HepG2 (cell line): ENCODE results near the gene SMO. TPM values are rescaled to one million over a fixed set of nuclear protein-coding genes. Genes with fewer than 3 reads are reported as not detected.

Experiments used
- ATAC-seq: fragments of 200-7000 bp; cut with Tn5 transposase; 3 replicates; pipeline ENCODE4 v1.9.1; 2020; ENCODE audit warnings: mild to moderate bottlenecking, moderate library complexity
- BruUV-seq: library from RNA; stranded (reverse); fragments of 400-500 nt; replicated peaks from 2 replicates; lab custom pipeline; 2021; lab: Mats Ljungman, UMichigan
- CTCF ChIA-PET: fragments of 300-600 bp; formaldehyde crosslinking; extraction: SDS; loops from one replicate; lab custom pipeline; 2021; ENCODE audit warnings: low total read pairs, inconsistent platforms, low intra/inter-chr PET ratio; lab: Yijun Ruan, JAX
- POLR2A ChIA-PET: fragments of 350-600 bp; sonication (Branson Sonifier 250); formaldehyde crosslinking; loops from one replicate; lab custom pipeline; 2020; ENCODE audit warnings: antibody characterized with exemption, inconsistent platforms; lab: Yijun Ruan, JAX
- DNase-seq: peaks from one replicate; pipeline ENCODE4 v3.0.0-alpha.2; 2015; ENCODE audit warnings: low spot score
- FAIRE-seq: peaks from 3 replicates; lab custom pipeline; 2011; peaks lifted over from hg19 to GRCh38; lab: Jason Lieb, UNC
- H2AFZ ChIP-seq: one replicate; pipeline ENCODE4 v1.6.1; 2011; ENCODE audit warnings: low read length, inconsistent platforms
- H3K27ac ChIP-seq: fragments of 300-600 bp; 3 replicates; pipeline ENCODE4 v1.8.0; 2011; ENCODE audit warnings: mixed run types, mild to moderate bottlenecking, mixed read lengths, low read length, inconsistent platforms; ENCODE audit not compliant: insufficient read depth; ENCODE audit errors: extremely low read length
- H3K27me3 ChIP-seq, 2 experiments: fragments of 200-600 bp in 1 of 2; 2 replicates in 1 of 2; 3 replicates in 1 of 2; pipeline versions ENCODE4 v1.6.0 to v1.8.0; 2011; ENCODE audit warnings: low read length in 2 of 2, mild to moderate bottlenecking in 2 of 2, moderate library complexity in 2 of 2, inconsistent platforms in 1 of 2; ENCODE audit not compliant: insufficient read depth in 2 of 2, control insufficient read depth in 1 of 2
- H3K36me3 ChIP-seq, 2 experiments: fragments of 200-600 bp in 1 of 2; replicated peaks in 1 of 2; 2 replicates in 1 of 2; 3 replicates in 1 of 2; pipeline versions ENCODE4 v1.5.1 to v1.8.0; 2011; ENCODE audit warnings: low read length in 2 of 2, inconsistent platforms in 1 of 2; ENCODE audit not compliant: insufficient read depth in 2 of 2, control insufficient read depth in 1 of 2
- H3K4me1 ChIP-seq: 2 replicates; pipeline ENCODE4 v1.5.1; 2012; ENCODE audit warnings: low read length, inconsistent platforms; ENCODE audit not compliant: insufficient read depth
- H3K4me2 ChIP-seq: 2 replicates; pipeline ENCODE4 v1.6.0; 2011; ENCODE audit warnings: low read depth, low read length, inconsistent platforms
- H3K4me3 ChIP-seq, 3 experiments: fragments of 200-600 bp in 1 of 3; sonication (generic), shearing (Covaris generic) in 1 of 3; replicated peaks in 1 of 3; 2 replicates each; pipeline ENCODE4 v1.5.1; 2011 to 2016; ENCODE audit warnings: low read length in 3 of 3, inconsistent platforms in 2 of 3, low read depth in 2 of 3, mild to moderate bottlenecking in 2 of 3, control low read depth in 1 of 3, mixed read lengths in 1 of 3; ENCODE audit not compliant: insufficient read depth in 1 of 3
- H3K79me2 ChIP-seq: one replicate; pipeline ENCODE4 v1.6.1; 2011; ENCODE audit warnings: low read length, inconsistent platforms; ENCODE audit not compliant: insufficient read depth
- H3K9ac ChIP-seq: 2 replicates; pipeline ENCODE4 v1.6.0; 2011; ENCODE audit warnings: mild to moderate bottlenecking, low read depth, low read length, inconsistent platforms; ENCODE audit not compliant: insufficient read depth
- H3K9me3 ChIP-seq: 2 replicates; pipeline ENCODE4 v1.5.1; 2012; ENCODE audit warnings: mild to moderate bottlenecking, low read length
- H4K20me1 ChIP-seq: 2 replicates; pipeline ENCODE4 v1.6.0; 2011; ENCODE audit warnings: inconsistent platforms, mild to moderate bottlenecking, low read length, moderate library complexity; ENCODE audit not compliant: insufficient read depth
- AFF4 ChIP-seq: sonication (generic); formaldehyde crosslinking; IDR thresholded peaks from 2 replicates; pipeline ENCODE4 v1.4.0; 2020; ENCODE audit warnings: missing genetic modification reagents
- FIP1L1 ChIP-seq: fragments of 200-400 bp; formaldehyde crosslinking; IDR thresholded peaks from 2 replicates; pipeline ENCODE4 v1.6.1; 2018; ENCODE audit warnings: low read depth, mild to moderate bottlenecking, low read length, moderate library complexity, borderline replicate concordance; ENCODE audit not compliant: insufficient read depth
- FUBP1 ChIP-seq: sonication (generic); formaldehyde crosslinking; IDR thresholded peaks from 2 replicates; pipeline ENCODE4 v1.5.1; 2020; ENCODE audit warnings: missing genetic modification reagents, mild to moderate bottlenecking, borderline replicate concordance
- HNRNPH1 ChIP-seq: fragments of 200-400 bp; formaldehyde crosslinking; optimal IDR thresholded peaks from 2 replicates; pipeline ENCODE3; 2017; ENCODE audit warnings: mild to moderate bottlenecking, low read depth, low read length
- KDM4B ChIP-seq: sonication (generic); formaldehyde crosslinking; IDR thresholded peaks from 2 replicates; pipeline ENCODE4 v1.4.0; 2020; ENCODE audit warnings: missing genetic modification reagents
- MLX ChIP-seq: IDR thresholded peaks from 2 replicates; pipeline ENCODE4 v1.6.1; 2016
- MZF1 ChIP-seq: sonication (generic); formaldehyde crosslinking; IDR thresholded peaks from 2 replicates; pipeline ENCODE4 v1.8.1; 2023; ENCODE audit warnings: mild to moderate bottlenecking, missing genetic modification reagents, borderline replicate concordance
- NCOA2 ChIP-seq: sonication (generic); formaldehyde crosslinking; IDR thresholded peaks from 2 replicates; pipeline ENCODE4 v1.8.0; 2022; ENCODE audit warnings: inconsistent platforms
- RBM39 ChIP-seq: fragments of 200-400 bp; formaldehyde crosslinking; IDR thresholded peaks from one replicate; pipeline ENCODE4 v1.6.1; 2018; ENCODE audit warnings: antibody characterized with exemption, mild to moderate bottlenecking, low read depth, low read length; ENCODE audit not compliant: poor library complexity, severe bottlenecking
- SOX13 ChIP-seq, 3 experiments: fragments of 450-650 bp in 1 of 3; sonication (generic) in 1 of 3; formaldehyde crosslinking in 1 of 3; IDR thresholded peaks in 2 of 3; conservative IDR thresholded peaks in 1 of 3; 2 replicates each; pipeline versions ENCODE4 v1.5.0 to v1.6.1; 2016 to 2020; ENCODE audit warnings: antibody characterized with exemption in 1 of 3, mild to moderate bottlenecking in 1 of 3, missing compliant biosample characterization in 1 of 3, missing genetic modification reagents in 1 of 3, moderate library complexity in 1 of 3
- TAF1 ChIP-seq: sonication (generic); formaldehyde crosslinking; IDR thresholded peaks from 2 replicates; pipeline ENCODE4 v1.4.0; 2020; ENCODE audit warnings: missing genetic modification reagents
- ZBTB46 ChIP-seq: sonication (generic); formaldehyde crosslinking; IDR thresholded peaks from 2 replicates; pipeline ENCODE4 v1.4.0; 2020; ENCODE audit warnings: mild to moderate bottlenecking, missing genetic modification reagents, borderline replicate concordance
- ZNF563 ChIP-seq: sonication (generic); formaldehyde crosslinking; IDR thresholded peaks from 2 replicates; pipeline ENCODE4 v1.8.0; 2022; ENCODE audit warnings: mild to moderate bottlenecking, moderate library complexity, missing genetic modification reagents
- ZNF883 ChIP-seq: sonication (generic); formaldehyde crosslinking; IDR thresholded peaks from 2 replicates; pipeline ENCODE4 v1.5.1; 2020; ENCODE audit warnings: mild to moderate bottlenecking, missing genetic modification reagents; ENCODE audit errors: not compliant biosample characterization
- ZSCAN25 ChIP-seq: sonication (generic); formaldehyde crosslinking; IDR thresholded peaks from 2 replicates; pipeline ENCODE4 v1.8.0; 2022; ENCODE audit warnings: mild to moderate bottlenecking, missing genetic modification reagents
- WGBS: methylation state at CpG from one replicate; pipeline ENCODE4 v1.1.6; 2017; ENCODE audit warnings: low lambda C conversion rate; 5-methylcytosine and 5-hydroxymethylcytosine counted together
- in situ Hi-C: cut with HindIII; loops from 2 replicates; pipeline ENCODE4 v1.10.0; 2017; ENCODE audit warnings: low pct_unique_long_range_greater_than_20kb; ENCODE audit not compliant: extremely low pct_ligation_motif_present
- intact Hi-C: fragments of 100-400 bp; cut with micrococcal nuclease; formaldehyde crosslinking; loops from one replicate; pipeline ENCODE4 v1.10.0; 2022; ENCODE audit not compliant: unreplicated experiment
- polyA plus RNA-seq, 8 experiments: library from polyadenylated mRNA; depleted of rRNA in 3 of 8; stranded (reverse) in 7 of 8; unstranded in 1 of 8; fragments of >200 nt; fragmentation: Illumina TruSeq in 4 of 8; extraction: Trizol in 4 of 8; gene quantifications; 2 replicates each; pipeline versions ENCODE4 v1.2.1 to v1.2.3, GENCODE V29; 2011 to 2016; ENCODE audit warnings: low read depth in 4 of 8, missing spikeins in 1 of 8, mixed read lengths in 1 of 8; ENCODE audit not compliant: insufficient read depth in 1 of 8
- total RNA-seq, 5 experiments: library from RNA; depleted of rRNA; stranded (reverse); fragments of >200 nt; fragmentation: Illumina TruSeq; extraction: Trizol; gene quantifications; 2 replicates each; pipeline ENCODE4 v1.2.3, GENCODE V29; 2016; ENCODE audit warnings: low read depth in 1 of 5

SMO gene
- total and polyA plus RNA-seq, 2 of the 13 experiments (the other 11 are each of a cell fraction or from before 2014, with no cell fraction given): 23.8 to 32.3 TPM

GRCh38 chr7:129258649-129259389, 70.4 kb downstream of the SMO start:
- H3K4me3 ChIP-seq: no peak overlapping the region
- DNase-seq: no peak
- no peak overlapping the region for H2AFZ ChIP-seq
- H3K4me2 ChIP-seq: no peak overlapping the region
- H3K9ac ChIP-seq: no peak overlapping the region
- no peaks in the 10 kb centered on the region for H3K27me3 ChIP-seq
- no peaks in the 10 kb centered on the region for H3K79me2 ChIP-seq
- in situ Hi-C loops (no loop called here), intact Hi-C loops (no loop called here)
- ChIA-PET CTCF (no interaction called here), POLR2A (no interaction called here)
- no TSS peak for BruUV-seq
- no peaks in the 10 kb centered on the region for H3K4me1 ChIP-seq
- H3K36me3 ChIP-seq: no peaks in the 10 kb centered on the region
- no peak overlapping the region for H3K27ac ChIP-seq
- WGBS: 98% methylated on average over 4 of the region's 4 CpGs
- no peak for ATAC-seq
- no peaks in the 10 kb centered on the region for H3K9me3 ChIP-seq
- FAIRE-seq: no peak
- no peaks in the 10 kb centered on the region for H4K20me1 ChIP-seq
- TF ChIP-seq AFF4 (no peak), TAF1 (CRISPR knock-in tag) (no peak), MLX (CRISPR knock-in tag) (no peak), FUBP1 (CRISPR knock-in tag) (no peak), KDM4B (no peak), MZF1 (CRISPR knock-in tag) (no peak), ZNF883 (CRISPR knock-in tag) (no peak), FIP1L1 (no peak), ZNF563 (CRISPR knock-in tag) (no peak), HNRNPH1 (no peak), RBM39 (no peak), SOX13 (IDR thresholded peaks at IDR 0.05) (no peak), SOX13 (CRISPR knock-in tag; conservative IDR thresholded peaks at IDR 0.05 in 1 of 2, IDR thresholded peaks at IDR 0.05 in 1 of 2) (no peak), ZBTB46 (CRISPR knock-in tag) (no peak), NCOA2 (CRISPR knock-in tag) (no peak), ZSCAN25 (CRISPR knock-in tag) (no peak)
